GM23338 (cell line): ENCODE data around the gene NFIB. TPM values are rescaled to one million over a fixed set of nuclear protein-coding genes. Genes with fewer than 3 reads are reported as not detected.

Experiments used
- ATAC-seq: fragments of 200-7000 bp; cut with Tn5 transposase; 3 replicates; pipeline ENCODE4 v1.9.1; 2020
- DNase-seq: peaks from one replicate; pipeline ENCODE4 v3.0.0-alpha.2; 2015; ENCODE audit warnings: low spot score
- H2AFZ ChIP-seq: fragments of 200-600 bp; sonication (generic); 2 replicates; pipeline ENCODE4 v1.8.0; 2016; ENCODE audit warnings: antibody characterized with exemption, mild to moderate bottlenecking, moderate library complexity
- H3F3A ChIP-seq: fragments of 200-600 bp; sonication (generic); replicated peaks from 2 replicates; pipeline ENCODE4 v1.8.0; 2017; ENCODE audit warnings: antibody characterized with exemption, mixed run types, low read depth
- H3K27ac ChIP-seq: fragments of 200-600 bp; sonication (generic); 2 replicates; pipeline ENCODE4 v1.6.1; 2016; ENCODE audit warnings: low read depth
- H3K27me3 ChIP-seq: fragments of 200-600 bp; sonication (generic); 2 replicates; pipeline ENCODE4 v1.8.0; 2016; ENCODE audit warnings: mild to moderate bottlenecking, mixed run types, moderate library complexity; ENCODE audit not compliant: insufficient read depth
- H3K36me3 ChIP-seq: fragments of 200-600 bp; sonication (generic); 2 replicates; pipeline ENCODE4 v1.8.0; 2016; ENCODE audit warnings: mild to moderate bottlenecking; ENCODE audit not compliant: insufficient read depth
- H3K4me1 ChIP-seq: fragments of 200-600 bp; sonication (generic); 2 replicates; pipeline ENCODE4 v1.8.0; 2016; ENCODE audit warnings: mild to moderate bottlenecking, moderate library complexity; ENCODE audit not compliant: insufficient read depth
- H3K4me2 ChIP-seq: fragments of 200-600 bp; sonication (generic); 2 replicates; pipeline ENCODE4 v1.7.1; 2017; ENCODE audit warnings: mixed run types
- H3K4me3 ChIP-seq: fragments of 200-600 bp; sonication (generic); 2 replicates; pipeline ENCODE4 v1.6.1; 2016; ENCODE audit warnings: mixed run types
- H3K79me2 ChIP-seq: fragments of 200-600 bp; sonication (generic); replicated peaks from 2 replicates; pipeline ENCODE4 v1.8.0; 2017; ENCODE audit warnings: mild to moderate bottlenecking; ENCODE audit not compliant: insufficient read depth
- H3K9me2 ChIP-seq: fragments of 200-600 bp; sonication (generic); 2 replicates; pipeline ENCODE4 v1.8.0; 2017; ENCODE audit not compliant: insufficient read depth
- H4K20me1 ChIP-seq: fragments of 200-600 bp; sonication (generic); replicated peaks from 2 replicates; pipeline ENCODE4 v1.8.0; 2017; ENCODE audit warnings: mild to moderate bottlenecking; ENCODE audit not compliant: insufficient read depth
- H3K27ac Mint-ChIP-seq: 2 replicates; pipeline ENCODE4 v1.8.0; 2020; ENCODE audit warnings: inconsistent platforms, mild to moderate bottlenecking, moderate library complexity, mixed read lengths
- H3K27me3 Mint-ChIP-seq: 3 replicates; pipeline ENCODE4 v1.8.0; 2022; ENCODE audit warnings: low read depth, mild to moderate bottlenecking, moderate library complexity, mixed read lengths, inconsistent platforms; ENCODE audit not compliant: insufficient read depth, poor library complexity
- H3K36me3 Mint-ChIP-seq: 3 replicates; pipeline ENCODE4 v1.8.0; 2021; ENCODE audit warnings: low read depth, mild to moderate bottlenecking, inconsistent platforms, moderate library complexity, mixed read lengths
- H3K4me1 Mint-ChIP-seq: 3 replicates; pipeline ENCODE4 v1.8.0; 2020; ENCODE audit warnings: mild to moderate bottlenecking, inconsistent platforms, mixed read lengths
- H3K4me3 Mint-ChIP-seq: 3 replicates; pipeline ENCODE4 v1.8.0; 2021; ENCODE audit warnings: moderate library complexity, mild to moderate bottlenecking, inconsistent platforms, mixed read lengths
- H3K9me3 Mint-ChIP-seq: 3 replicates; pipeline ENCODE4 v1.8.0; 2020; ENCODE audit warnings: moderate library complexity, mild to moderate bottlenecking, inconsistent platforms, mixed read lengths
- CTCF ChIP-seq, 2 experiments: fragments of 200-600 bp in 1 of 2; sonication (generic) in 1 of 2; conservative IDR thresholded peaks; 2 replicates each; pipeline versions ENCODE4 v1.5.1 to v1.6.1; 2016 to 2017; ENCODE audit warnings: antibody characterized with exemption in 2 of 2, low read depth in 2 of 2, mild to moderate bottlenecking in 2 of 2, moderate library complexity in 1 of 2
- EZH2 ChIP-seq: fragments of 200-600 bp; sonication (generic); IDR thresholded peaks from one replicate; pipeline ENCODE4 v1.8.0; 2017; ENCODE audit warnings: antibody characterized with exemption, mild to moderate bottlenecking, low read depth; ENCODE audit not compliant: unreplicated experiment
- EZH2phosphoT487 ChIP-seq: fragments of 200-600 bp; sonication (generic); IDR thresholded peaks from one replicate; pipeline ENCODE4 v1.8.1; 2018; ENCODE audit warnings: antibody characterized with exemption; ENCODE audit not compliant: unreplicated experiment
- NANOG ChIP-seq: IDR thresholded peaks from 2 replicates; pipeline ENCODE4 v1.6.1; 2016; ENCODE audit warnings: antibody characterized with exemption, borderline replicate concordance
- STAT1 ChIP-seq: IDR thresholded peaks from one replicate; pipeline ENCODE4 v1.6.1; 2016; ENCODE audit warnings: antibody characterized with exemption; ENCODE audit not compliant: unreplicated experiment
- ZNF114 ChIP-seq: fragments of 250-450 bp; sonication (Bioruptor Pico); IDR thresholded peaks from 2 replicates; pipeline ENCODE4 v1.5.0; 2020; ENCODE audit warnings: mild to moderate bottlenecking, moderate library complexity
- polyA plus RNA-seq: library from polyadenylated mRNA; unstranded; fragments of >200 nt; fragmentation: Nextera tagmentation; extraction: Ambion mirVana; gene quantifications from 2 replicates; pipeline ENCODE4 v1.2.1, GENCODE V29; 2016
- total RNA-seq: library from RNA; depleted of rRNA; stranded (reverse); fragments of >200 nt; shearing (Covaris generic); gene quantifications from 2 replicates; pipeline ENCODE4 v1.2.3, GENCODE V29; 2014
- TF ChIP-seq, protein P1 (sequence below): IDR thresholded peaks from 2 replicates; pipeline ENCODE4 v1.6.1; 2016; ENCODE audit warnings: antibody characterized with exemption

NFIB gene
- total and polyA plus RNA-seq, 2 experiments from 2014 or later: 3.9 to 4.7 TPM

GRCh38 chr9:14058325-14058688 lies 255.6 kb downstream of the NFIB start:
- Histone ChIP-seq H3K36me3 (no peaks in the 10 kb centered on the region), H3K4me3 (no peak overlapping the region), H3K4me2 (no peak overlapping the region), H3K4me1 (no peaks in the 10 kb centered on the region), H2AFZ (no peak overlapping the region), H3K9me2 (no peaks in the 10 kb centered on the region), H3K27ac (no peak overlapping the region), H3F3A (no peaks in the 10 kb centered on the region), H3K79me2 (no peaks in the 10 kb centered on the region), H4K20me1 (no peaks in the 10 kb centered on the region), H3K27me3 (no peaks in the 10 kb centered on the region)
- H3K9me3 Mint-ChIP-seq: no peaks in the 10 kb centered on the region
- peaks cover 9% of the 10 kb centered on the region for H3K4me1 Mint-ChIP-seq
- H3K36me3 Mint-ChIP-seq: no peaks in the 10 kb centered on the region
- no peak overlapping the region for H3K27ac Mint-ChIP-seq
- ATAC-seq: no peak
- H3K4me3 Mint-ChIP-seq: no peak overlapping the region
- H3K27me3 Mint-ChIP-seq: peaks cover 3% of the 10 kb centered on the region
- TF ChIP-seq STAT1 (no peak), EZH2 (no peak), CTCF (conservative IDR thresholded peaks at IDR 0.05; ENCODE audit: low read depth in 2 of 2) (no peak), EZH2phosphoT487 (no peak), ZNF114 (CRISPR knock-in tag) (no peak)
- TF ChIP-seq, protein P1, sequence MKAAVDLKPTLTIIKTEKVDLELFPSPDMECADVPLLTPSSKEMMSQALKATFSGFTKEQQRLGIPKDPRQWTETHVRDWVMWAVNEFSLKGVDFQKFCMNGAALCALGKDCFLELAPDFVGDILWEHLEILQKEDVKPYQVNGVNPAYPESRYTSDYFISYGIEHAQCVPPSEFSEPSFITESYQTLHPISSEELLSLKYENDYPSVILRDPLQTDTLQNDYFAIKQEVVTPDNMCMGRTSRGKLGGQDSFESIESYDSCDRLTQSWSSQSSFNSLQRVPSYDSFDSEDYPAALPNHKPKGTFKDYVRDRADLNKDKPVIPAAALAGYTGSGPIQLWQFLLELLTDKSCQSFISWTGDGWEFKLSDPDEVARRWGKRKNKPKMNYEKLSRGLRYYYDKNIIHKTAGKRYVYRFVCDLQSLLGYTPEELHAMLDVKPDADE: no peak
- no peak for DNase-seq

DNA sequence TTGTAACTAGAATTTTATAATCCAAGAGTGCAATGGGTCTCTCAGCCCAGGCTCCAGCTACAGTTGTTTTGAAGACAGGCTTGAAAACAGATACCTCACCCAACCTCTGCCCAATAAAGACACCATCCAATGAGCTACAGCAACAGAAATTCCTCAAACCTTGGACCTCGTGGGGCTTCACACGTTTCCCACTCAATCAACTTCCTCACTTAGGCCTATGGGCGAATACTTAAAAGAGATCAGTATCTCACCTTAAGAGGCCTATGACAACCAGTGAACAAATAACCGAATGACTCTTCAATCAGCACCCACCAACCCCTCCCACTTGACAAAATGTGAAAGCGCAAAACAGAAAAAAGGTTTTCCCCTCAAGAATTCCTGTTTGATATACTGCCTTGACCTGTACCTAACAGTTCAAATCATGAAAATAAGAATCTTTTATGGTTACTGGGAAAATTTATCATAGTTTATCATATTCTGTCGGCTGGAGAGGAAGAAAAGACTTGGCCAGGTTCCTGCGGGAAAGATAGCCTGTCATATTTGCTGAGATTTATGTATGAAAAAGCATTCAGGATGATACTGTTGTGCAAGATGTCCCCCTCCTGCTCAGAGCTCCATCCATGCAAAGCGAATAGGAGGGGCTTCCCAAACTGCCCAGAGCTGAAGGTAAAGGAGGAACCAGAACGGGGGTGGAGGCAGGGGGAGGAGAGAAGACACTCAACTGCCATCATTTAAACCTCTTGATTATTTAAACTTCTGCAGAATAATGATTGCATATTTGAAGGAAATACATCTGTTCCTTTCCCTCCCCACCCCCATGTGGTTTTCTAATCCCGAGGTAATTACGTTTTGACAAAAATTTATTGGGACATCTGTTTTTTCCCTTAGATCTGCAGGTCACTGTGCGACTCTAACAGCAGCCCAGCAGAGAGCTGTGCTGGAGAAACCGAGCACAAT lies 256.3 kb downstream of the NFIB start:
- Mint-ChIP-seq H3K4me1 (peaks cover 9% of the 10 kb centered on the region), H3K9me3 (no peaks in the 10 kb centered on the region), H3K36me3 (no peaks in the 10 kb centered on the region), H3K27ac (no peak overlapping the region), H3K27me3 (peaks cover 3% of the 10 kb centered on the region), H3K4me3 (no peak overlapping the region)
- Histone ChIP-seq H3K4me3 (no peak overlapping the region), H3K36me3 (no peaks in the 10 kb centered on the region), H3K4me1 (no peaks in the 10 kb centered on the region), H3F3A (no peaks in the 10 kb centered on the region), H3K79me2 (no peaks in the 10 kb centered on the region), H2AFZ (no peak overlapping the region), H3K27ac (no peak overlapping the region), H4K20me1 (no peaks in the 10 kb centered on the region), H3K27me3 (no peaks in the 10 kb centered on the region), H3K9me2 (no peaks in the 10 kb centered on the region), H3K4me2 (no peak overlapping the region)
- DNase-seq (no peak), ATAC-seq (no peak)
- TF ChIP-seq NANOG: no peak
